ENCODE results near the gene C20orf144.
A peak's percentile ranks its signal among the peaks of the same experiment; 100 is the strongest.

Gene C20orf144

GRCh38 chr20:33650111-33650752 is 11.9 kb upstream of the C20orf144 start:
- DNase-seq (ENCODE audit: low read depth in 2 of 2), result no peak

GRCh38 chr20:33650753-33651561 is 11.2 kb upstream of the C20orf144 start:
- DNase-seq (ENCODE audit: low read depth in 2 of 2), result no peak

GRCh38 chr20:33651562-33652048 is 10.5 kb upstream of the C20orf144 start:
- DNase-seq (ENCODE audit: low read depth in 2 of 2), result no peak

- DNase-seq (ENCODE audit: low read depth in 2 of 2), result no peak
Measured at GRCh38 chr20:33653218-33653899, 8.8 kb upstream of the C20orf144 start.

- DNase-seq (ENCODE audit: low read depth in 2 of 2), result no peak
Measured at GRCh38 chr20:33653900-33654596, 8.1 kb upstream of the C20orf144 start.

- no peak for DNase-seq (ENCODE audit: low read depth in 2 of 2)
Measured at GRCh38 chr20:33654680-33655161, 7.4 kb upstream of the C20orf144 start.

- DNase-seq (ENCODE audit: low read depth in 2 of 2), result no peak
Measured at GRCh38 chr20:33655164-33655563, 7.0 kb upstream of the C20orf144 start.

GRCh38 chr20:33656010-33656782 is 5.9 kb upstream of the C20orf144 start:
- no peak for DNase-seq (ENCODE audit: low read depth in 2 of 2)

- no peak for DNase-seq (ENCODE audit: low read depth in 2 of 2)
Measured at GRCh38 chr20:33656783-33657703, 5.1 kb upstream of the C20orf144 start.

GRCh38 chr20:33657704-33658095 is 4.4 kb upstream of the C20orf144 start:
- DNase-seq (ENCODE audit: low read depth in 2 of 2), result no peak

GRCh38 chr20:33658510-33658909 is 3.6 kb upstream of the C20orf144 start:
- no peak for DNase-seq (ENCODE audit: low read depth in 2 of 2)

- DNase-seq (ENCODE audit: low read depth in 2 of 2), result no peak
Measured at GRCh38 chr20:33658929-33659328, 3.2 kb upstream of the C20orf144 start.

GRCh38 chr20:33659341-33660034 is 2.6 kb upstream of the C20orf144 start:
- DNase-seq (ENCODE audit: low read depth in 2 of 2), result no peak

- DNase-seq (ENCODE audit: low read depth in 2 of 2), result no peak
Measured at GRCh38 chr20:33660035-33660684, 2.0 kb upstream of the C20orf144 start.

GRCh38 chr20:33660685-33661058 is 1.5 kb upstream of the C20orf144 start:
- no peak for DNase-seq (ENCODE audit: low read depth in 2 of 2)

- peak; percentile 78 to 84 for DNase-seq (ENCODE audit: low read depth in 2 of 2)
Measured at GRCh38 chr20:33663161-33664084, 1.3 kb downstream of the C20orf144 start.

- no peak for DNase-seq (ENCODE audit: low read depth in 2 of 2)
Measured at GRCh38 chr20:33664085-33664761, 2.1 kb downstream of the C20orf144 start.

Data from stimulated activated CD4-positive, alpha-beta T cell treated with anti-CD3 and anti-CD28 coated beads, Interleukin-4, amount 100 ng/mL, for 48 hours (primary cell).